Endodermal cell (in vitro differentiated cells): ENCODE data around the gene HCAR3. TPM values are rescaled to one million over a fixed set of nuclear protein-coding genes. Genes with fewer than 3 reads are reported as not detected.

ENCODE experiments used
- DNase-seq: peaks from one replicate; pipeline ENCODE4 v3.0.0-alpha.2; 2017
- H3K27ac ChIP-seq: 2 replicates; pipeline ENCODE4 v1.5.1; 2013; ENCODE audit warnings: mild to moderate bottlenecking, low read depth, low read length, moderate library complexity
- H3K27me3 ChIP-seq: 2 replicates; pipeline ENCODE4 v1.6.1; 2013; ENCODE audit warnings: mild to moderate bottlenecking, low read length, moderate library complexity; ENCODE audit not compliant: insufficient read depth, control insufficient read depth, poor library complexity, severe bottlenecking
- H3K36me3 ChIP-seq: 2 replicates; pipeline ENCODE4 v1.7.0; 2013; ENCODE audit warnings: mild to moderate bottlenecking, low read length, moderate library complexity; ENCODE audit not compliant: control insufficient read depth, insufficient read depth
- H3K4me1 ChIP-seq: one replicate; pipeline ENCODE4 v1.7.0; 2013; ENCODE audit warnings: low read length; ENCODE audit not compliant: control insufficient read depth, insufficient read depth
- H3K4me3 ChIP-seq: 2 replicates; pipeline ENCODE4 v1.5.1; 2013; ENCODE audit warnings: mild to moderate bottlenecking, low read length, moderate library complexity
- H3K9ac ChIP-seq: 2 replicates; pipeline ENCODE4 v1.6.1; 2013; ENCODE audit warnings: mild to moderate bottlenecking, low read length, moderate library complexity; ENCODE audit not compliant: poor library complexity, severe bottlenecking; ENCODE audit errors: extremely low read depth
- H3K9me3 ChIP-seq: 2 replicates; pipeline ENCODE4 v1.6.1; 2013; ENCODE audit warnings: mild to moderate bottlenecking, low read length, moderate library complexity; ENCODE audit not compliant: control insufficient read depth
- H3K27ac Mint-ChIP-seq: 2 replicates; pipeline ENCODE4 v1.8.0; 2020; ENCODE audit warnings: mixed read lengths
- H3K27me3 Mint-ChIP-seq: 2 replicates; pipeline ENCODE4 v1.8.0; 2021; ENCODE audit warnings: mild to moderate bottlenecking, mixed read lengths; ENCODE audit not compliant: insufficient read depth
- H3K36me3 Mint-ChIP-seq: 2 replicates; pipeline ENCODE4 v1.8.0; 2020; ENCODE audit warnings: low read depth, mixed read lengths
- H3K4me1 Mint-ChIP-seq: 2 replicates; pipeline ENCODE4 v1.8.0; 2020; ENCODE audit warnings: mixed read lengths
- H3K4me3 Mint-ChIP-seq: 2 replicates; pipeline ENCODE4 v1.8.0; 2020; ENCODE audit warnings: mild to moderate bottlenecking, moderate library complexity, mixed read lengths
- H3K9me3 Mint-ChIP-seq: 2 replicates; pipeline ENCODE4 v1.8.0; 2020; ENCODE audit warnings: mild to moderate bottlenecking, mixed read lengths
- CTCF ChIP-seq: fragments of 200-600 bp; sonication (generic); conservative IDR thresholded peaks from 2 replicates; pipeline ENCODE4 v1.5.0; 2021; ENCODE audit warnings: antibody characterized with exemption, mild to moderate bottlenecking
- WGBS, 2 experiments: methylation state at CpG; one replicate each; pipeline versions ENCODE4 v1.1.5 to v1.1.7; 2013; ENCODE audit warnings: missing lambda C conversion rate in 2 of 2, mixed read lengths in 1 of 2; ENCODE audit not compliant: insufficient coverage in 1 of 2, insufficient read length in 1 of 2; 5-methylcytosine and 5-hydroxymethylcytosine counted together
- total RNA-seq, 2 donors: library from RNA; stranded (reverse); fragmentation: NEBNext Ultra II Directional in 1 of 2; extraction: Animal tissue kit (Norgen Biotek cat#: 25700) in 1 of 2; gene quantifications; 2 replicates in 1 of 2; 3 replicates in 1 of 2; pipeline ENCODE4 v1.2.1, GENCODE V29; 2021

HCAR3 gene
- total RNA-seq, 2 donors from 2014 or later, result not detected

GRCh38 chr12:122747224-122748135 lies 30.9 kb upstream of the HCAR3 start:
- no peak overlapping the region for H3K4me3 ChIP-seq
- TF ChIP-seq CTCF, result no peak
- H3K27ac ChIP-seq, result no peak overlapping the region
- H3K4me1 ChIP-seq, result peaks cover 4% of the 10 kb centered on the region
- H3K27me3 ChIP-seq, result no peaks in the 10 kb centered on the region
- DNase-seq, result no peak
- no peaks in the 10 kb centered on the region for H3K36me3 ChIP-seq
- H3K9me3 Mint-ChIP-seq, result peaks cover 8% of the 10 kb centered on the region
- peaks cover 10% of the 10 kb centered on the region for H3K4me1 Mint-ChIP-seq
- H3K36me3 Mint-ChIP-seq, result no peaks in the 10 kb centered on the region
- no peaks in the 10 kb centered on the region for H3K9me3 ChIP-seq
- 89 to 92% methylated on average over 6 to 9 of the region's 9 CpGs for WGBS, 2 experiments
- no peak overlapping the region for H3K27ac Mint-ChIP-seq
- H3K4me3 Mint-ChIP-seq, result no peak overlapping the region
- no peaks in the 10 kb centered on the region for H3K27me3 Mint-ChIP-seq
- H3K9ac ChIP-seq, result no peak overlapping the region

- H3K27me3 ChIP-seq, result no peaks in the 10 kb centered on the region
- 94 to 98% methylated on average over 6 to 7 of the region's 7 CpGs for WGBS, 2 experiments
- Mint-ChIP-seq H3K4me1 (no peaks in the 10 kb centered on the region), H3K4me3 (no peak overlapping the region), H3K27me3 (no peaks in the 10 kb centered on the region), H3K9me3 (peaks cover 6% of the 10 kb centered on the region), H3K36me3 (no peaks in the 10 kb centered on the region), H3K27ac (no peak overlapping the region)
- H3K4me3 ChIP-seq, result no peak overlapping the region
- TF ChIP-seq CTCF, result no peak
- no peak for DNase-seq
- H3K4me1 ChIP-seq, result no peaks in the 10 kb centered on the region
- H3K36me3 ChIP-seq, result no peaks in the 10 kb centered on the region
- no peak overlapping the region for H3K9ac ChIP-seq
- no peaks in the 10 kb centered on the region for H3K9me3 ChIP-seq
- H3K27ac ChIP-seq, result no peak overlapping the region
Observed at GRCh38 chr12:122743895-122744525, 27.4 kb upstream of the HCAR3 start.

GRCh38 chr12:122740351-122740750 lies 23.7 kb upstream of the HCAR3 start:
- Histone ChIP-seq H3K9ac (no peak overlapping the region), H3K9me3 (no peaks in the 10 kb centered on the region), H3K27ac (no peak overlapping the region), H3K36me3 (no peaks in the 10 kb centered on the region), H3K27me3 (no peaks in the 10 kb centered on the region), H3K4me3 (no peak overlapping the region), H3K4me1 (no peaks in the 10 kb centered on the region)
- DNase-seq, result no peak
- peaks cover 6% of the 10 kb centered on the region for H3K9me3 Mint-ChIP-seq
- H3K27ac Mint-ChIP-seq, result no peak overlapping the region
- no peaks in the 10 kb centered on the region for H3K27me3 Mint-ChIP-seq
- no peak for TF ChIP-seq CTCF
- no peaks in the 10 kb centered on the region for H3K4me1 Mint-ChIP-seq
- H3K36me3 Mint-ChIP-seq, result no peaks in the 10 kb centered on the region
- no peak overlapping the region for H3K4me3 Mint-ChIP-seq
- WGBS, 2 experiments, result 91 to 96% methylated on average over 7 of the region's 7 CpGs
